Kidney (tissue), 14 donors: ENCODE results near the gene ANKLE2. TPM values are rescaled to one million over a fixed set of nuclear protein-coding genes. Genes with fewer than 3 reads are reported as not detected.
A peak's percentile ranks its signal among the peaks of the same experiment; 100 is the strongest.

Experiments used
- DNase-seq, 5 donors: peaks; one replicate each; pipeline ENCODE4 v3.0.0-alpha.2; 2013 to 2020
- FAIRE-seq: peaks from 2 replicates; lab custom pipeline; 2012; peaks lifted over from hg19 to GRCh38; lab: Jason Lieb, UNC
- H3K27ac ChIP-seq, 2 donors: one replicate each; pipeline ENCODE4 v1.7.0; 2013; ENCODE audit warnings: low read depth in 2 of 2, low read length in 2 of 2, inconsistent platforms in 1 of 2
- H3K27me3 ChIP-seq: one replicate; pipeline ENCODE4 v1.7.1; 2013; ENCODE audit warnings: low read length, inconsistent platforms; ENCODE audit not compliant: control insufficient read depth, insufficient read depth
- H3K36me3 ChIP-seq, 3 donors: one replicate each; pipeline versions ENCODE4 v1.7.0 to v1.7.1; 2013; ENCODE audit warnings: low read length in 3 of 3, control low read depth in 1 of 3, inconsistent platforms in 1 of 3; ENCODE audit not compliant: insufficient read depth in 3 of 3, control insufficient read depth in 2 of 3
- H3K4me1 ChIP-seq, 3 donors: one replicate each; pipeline versions ENCODE4 v1.7.0 to v1.7.1; 2013; ENCODE audit warnings: low read length in 3 of 3, inconsistent platforms in 1 of 3, low read depth in 1 of 3; ENCODE audit not compliant: control insufficient read depth in 2 of 3, insufficient read depth in 2 of 3
- H3K4me3 ChIP-seq, 3 donors: one replicate each; pipeline versions ENCODE4 v1.7.0 to v1.8.1; 2013; ENCODE audit warnings: low read length in 3 of 3, control low read depth in 1 of 3, inconsistent platforms in 1 of 3
- H3K9ac ChIP-seq, 3 donors: one replicate each; pipeline versions ENCODE4 v1.7.0 to v1.7.1; 2013; ENCODE audit warnings: low read length in 3 of 3, control low read depth in 1 of 3, inconsistent platforms in 1 of 3
- H3K9me3 ChIP-seq, 3 donors: one replicate each; pipeline versions ENCODE4 v1.7.0 to v1.7.1; 2013; ENCODE audit warnings: low read length in 3 of 3, control low read depth in 1 of 3, inconsistent platforms in 1 of 3; ENCODE audit not compliant: control insufficient read depth in 2 of 3, insufficient read depth in 1 of 3
- CTCF ChIP-seq: IDR thresholded peaks from 3 replicates; pipeline ENCODE4 v1.5.1; 2012; ENCODE audit warnings: mild to moderate bottlenecking, moderate library complexity, borderline replicate concordance; ENCODE audit not compliant: insufficient read depth; ENCODE audit errors: extremely low read depth
- intact Hi-C: fragments of 100-400 bp; cut with DNase I; formaldehyde crosslinking; loops from one replicate; pipeline ENCODE4 v1.11.1; 2022
- polyA plus RNA-seq: library from polyadenylated mRNA; stranded (reverse); fragments of 350-450 nt; fragmentation: Illumina TruSeq; extraction: RNeasy Lipid Tissue Mini Kit (QIAGEN cat#74804); gene quantifications from one replicate; pipeline ENCODE4 v1.2.3, GENCODE V29; 2014; ENCODE audit warnings: low read depth, low replicate concordance; ENCODE audit not compliant: insufficient read depth
- total RNA-seq: library from RNA; stranded (reverse); fragmentation: NEBNext Ultra II Directional; extraction: Animal tissue kit (Norgen Biotek cat#: 25700); gene quantifications from one replicate; pipeline ENCODE4 v1.2.1, GENCODE V29; 2021
- donor health status: control.
- donor health status: control.
- donor health status: control.
- donor health status: control.
- donor health status: control.
- donor health status: DM: yes; HTN: yes; CAD: no.
- donor health status: Normal renal cell carcinoma (clear cell type).

ANKLE2 gene
- total and polyA plus RNA-seq, 2 donors from 2014 or later: 14.6 to 57.3 TPM

- DNase-seq (no peak), FAIRE-seq (no peak)
- Histone ChIP-seq H3K9me3 (no peaks in the 10 kb centered on the region), H3K4me1 (no peaks in the 10 kb centered on the region), H3K4me3 (no peak overlapping the region), H3K36me3 (peaks cover 0 to 46% (median 23%) of the 10 kb centered on the region in 3 donors), H3K27me3 (no peaks in the 10 kb centered on the region), H3K27ac (no peak overlapping the region), H3K9ac (no peak overlapping the region)
- TF ChIP-seq CTCF: no peak
- intact Hi-C loops: no loop called here
Measured at GRCh38 chr12:132806857-132807256, 45.2 kb upstream of the ANKLE2 start.

GRCh38 chr12:132804426-132804861, 42.8 kb upstream of the ANKLE2 start:
- peak overlapping the region in 1 of 2 donors; percentile 22 for H3K27ac ChIP-seq
- TF ChIP-seq CTCF: no peak

GRCh38 chr12:132803888-132804287, 42.3 kb upstream of the ANKLE2 start:
- H3K27me3 ChIP-seq: no peaks in the 10 kb centered on the region
- FAIRE-seq (no peak), DNase-seq (no peak)
- H3K4me1 ChIP-seq: no peaks in the 10 kb centered on the region
- H3K9ac ChIP-seq: no peak overlapping the region
- no peaks in the 10 kb centered on the region for H3K9me3 ChIP-seq
- no peak for TF ChIP-seq CTCF
- peaks cover 2 to 68% (median 43%) of the 10 kb centered on the region in 3 donors for H3K36me3 ChIP-seq
- no peak overlapping the region for H3K4me3 ChIP-seq
- peak overlapping the region in 1 of 2 donors; percentile 22 for H3K27ac ChIP-seq
- intact Hi-C loops: no loop called here

More at GRCh38 chr12:132804426-132804861, 42.8 kb upstream of the ANKLE2 start:
- no peaks in the 10 kb centered on the region for H3K9me3 ChIP-seq
- H3K9ac ChIP-seq: no peak overlapping the region
- no peak overlapping the region for H3K4me3 ChIP-seq
- no peak for FAIRE-seq
- intact Hi-C loops: no loop called here
- DNase-seq: peak in 1 of 5 donors; percentile 84
- peaks cover 0 to 62% (median 38%) of the 10 kb centered on the region in 3 donors for H3K36me3 ChIP-seq
- H3K4me1 ChIP-seq: no peaks in the 10 kb centered on the region
- H3K27me3 ChIP-seq: no peaks in the 10 kb centered on the region

- DNase-seq (no peak), FAIRE-seq (no peak)
- H3K4me3 ChIP-seq: no peak overlapping the region
- no peaks in the 10 kb centered on the region for H3K9me3 ChIP-seq
- no peaks in the 10 kb centered on the region for H3K27me3 ChIP-seq
- intact Hi-C loops: no loop called here
- no peaks in the 10 kb centered on the region for H3K4me1 ChIP-seq
- H3K36me3 ChIP-seq: peaks cover 2 to 70% (median 43%) of the 10 kb centered on the region in 3 donors
- TF ChIP-seq CTCF: no peak
- no peak overlapping the region for H3K9ac ChIP-seq
- no peak overlapping the region for H3K27ac ChIP-seq
Measured at GRCh38 chr12:132803125-132803524, 41.5 kb upstream of the ANKLE2 start.
